ENCODE measurements around the gene SLC1A5. TPM values are rescaled to one million over a fixed set of nuclear protein-coding genes. Genes with fewer than 3 reads are reported as not detected.

Gene SLC1A5
- total RNA-seq, 1 experiment from 2014 or later, result 284 TPM

DNA sequence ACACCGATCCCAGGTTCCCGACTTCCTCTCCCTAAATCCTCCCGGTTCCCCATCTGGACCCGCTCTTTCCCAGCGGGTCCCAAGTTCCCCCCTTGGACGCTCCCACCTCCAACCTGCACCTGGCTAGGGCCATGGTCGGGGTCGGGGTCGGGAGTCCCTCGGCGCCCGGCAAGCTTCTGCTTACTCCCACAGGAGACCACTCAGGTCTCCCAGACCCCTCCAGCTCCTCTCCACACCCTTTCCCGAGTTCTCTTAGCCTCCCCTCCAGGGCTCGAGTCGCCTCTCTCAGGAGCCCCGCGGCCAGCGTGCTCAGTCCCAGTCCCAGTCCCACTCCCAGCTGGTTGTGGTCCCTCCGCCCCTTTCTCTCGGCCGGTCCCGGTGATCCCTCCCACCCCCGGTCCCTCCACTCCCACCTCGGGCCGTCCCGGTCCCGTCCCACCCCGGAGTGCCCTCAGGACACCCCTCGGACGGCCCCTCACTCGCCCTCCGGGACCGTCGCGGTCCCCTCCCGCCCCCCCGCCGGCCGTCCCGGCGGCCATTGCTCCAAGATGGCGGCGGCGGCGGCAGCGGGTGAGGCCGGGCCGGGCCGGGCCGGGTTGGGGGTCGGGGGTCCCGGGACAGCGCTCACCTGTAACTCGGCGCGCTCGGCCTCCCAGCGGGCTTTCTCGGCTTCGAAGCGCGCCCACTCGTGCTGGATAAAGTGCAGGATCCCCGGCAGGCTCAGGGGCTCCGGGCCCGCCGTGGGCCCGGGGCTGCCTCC, 42.7 kb downstream of the SLC1A5 start, which contains the start of gene FKRP:
Gene FKRP, plus strand, starts transcription at position 537 of the 760 bp plus-strand sequence. CDS start 9,394 bp downstream, outside the sequence.
- H2AFZ ChIP-seq (ENCODE audit: low read depth, low read length, poor library complexity, severe bottlenecking), result no peak within 1 kb of the TSS
- peak within 1 kb of the TSS; percentile 98 for H3K9ac ChIP-seq (ENCODE audit: low read length)
- no peaks in the 10 kb centered on the region for H3K27me3 ChIP-seq (ENCODE audit: insufficient read depth, low read length)
- TF ChIP-seq YY1 (IDR thresholded peaks at IDR 0.05; ENCODE audit: extremely low read depth, insufficient replicate concordance, low read depth, low read length), result peak; percentile 96
- peak; percentile 58 for TF ChIP-seq POLR2AphosphoS5 (IDR thresholded peaks at IDR 0.05; ENCODE audit: low read depth, low read length)
- peak; percentile 96; the same call in 1 of the 2 replicates for TF ChIP-seq ZFX (IDR thresholded peaks at IDR 0.05)
- no peak for TF ChIP-seq ZNF274 (IDR thresholded peaks at IDR 0.05; ENCODE audit: low read depth, low read length)
- ATAC-seq (peak; percentile 62), DNase-seq (ENCODE audit: low read depth, low spot score) (no peak)
- RAD21 ChIA-PET (ENCODE audit: low non-redundant PET in 1 of 2, low total read pairs in 2 of 2, uncharacterized antibody in 2 of 2, unreplicated experiment in 2 of 2), result interaction anchor here in 1 of 2 experiments (0.7 kb wide), 1 partner anchor 682 kb away, joined by 3 read pairs; no protein-coding TSS in a partner anchor
- intact Hi-C loops (cut with micrococcal nuclease), result loop anchor here (2.0 kb wide), 1 partner anchor 217 kb away; no protein-coding TSS in a partner anchor
- H3K27ac ChIP-seq (ENCODE audit: low read depth, low read length), result peak within 1 kb of the TSS; percentile 95
- peaks cover 7% of the 10 kb centered on the region; the same call in 1 of the 2 replicates for H4K20me1 ChIP-seq (ENCODE audit: insufficient read depth)
- peaks cover 5 to 20% of the 10 kb centered on the region in 2 experiments for H3K4me1 ChIP-seq (ENCODE audit: control insufficient read depth in 1 of 2, insufficient read depth in 2 of 2, low read length in 2 of 2)
- peaks cover 4 to 10% of the 10 kb centered on the region in 2 experiments; a peak in 2 of 4 replicates for H3K36me3 ChIP-seq (ENCODE audit: control insufficient read depth in 1 of 2, insufficient read depth in 2 of 2, low read length in 2 of 2)
- CTCF ChIA-PET, result interaction anchor here (1.0 kb wide), 1 partner anchor 8 kb away, joined by 3 read pairs; no protein-coding TSS in a partner anchor
- no peaks in the 10 kb centered on the region for H3K9me3 ChIP-seq (ENCODE audit: control insufficient read depth in 1 of 2, insufficient read depth in 1 of 2, low read depth in 1 of 2, low read length in 2 of 2)
- H3K9me2 ChIP-seq (ENCODE audit: insufficient read depth), result no peaks in the 10 kb centered on the region
- peak within 1 kb of the TSS; percentile 98 for H3K4me2 ChIP-seq (ENCODE audit: low read length)
- peak within 1 kb of the TSS; percentile 98 to 99 for H3K4me3 ChIP-seq (replicated peaks in 1 of 2; ENCODE audit: low read depth in 1 of 2, low read length in 2 of 2)
- POLR2A ChIA-PET, result interaction anchor here (0.7 to 1.7 kb wide), 2 partner anchors 19 to 28 kb away, joined by 3 to 4 read pairs; no protein-coding TSS in a partner anchor
- peaks cover 54% of the 10 kb centered on the region for H3K79me2 ChIP-seq (ENCODE audit: insufficient read depth, low read length)
- BruUV-seq (replicated peaks), result no TSS peak

DNA sequence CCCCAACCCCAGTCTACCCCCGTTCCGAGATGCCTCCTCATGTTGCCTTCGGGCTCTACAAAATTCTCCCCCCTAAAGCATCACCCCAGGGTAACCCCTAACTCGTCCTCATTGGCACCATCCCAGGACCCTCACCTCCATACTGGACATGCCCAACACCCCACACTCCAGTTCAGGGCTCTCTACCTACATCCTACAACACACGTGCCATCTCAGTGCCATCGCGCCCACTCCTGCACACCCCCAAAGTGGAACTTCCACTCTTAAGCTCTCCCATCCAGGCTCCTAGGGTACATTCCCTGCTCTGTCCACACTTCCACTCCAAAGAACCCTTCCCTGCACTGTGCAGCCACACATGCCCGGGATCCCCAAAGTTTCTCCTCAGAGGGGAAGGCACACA, 43.4 kb downstream of the SLC1A5 start:
- no peak overlapping the region for H2AFZ ChIP-seq (ENCODE audit: low read depth, low read length, poor library complexity, severe bottlenecking)
- H3K79me2 ChIP-seq (ENCODE audit: insufficient read depth, low read length), result peaks cover 60% of the 10 kb centered on the region
- ChIA-PET RAD21 (ENCODE audit: low non-redundant PET in 1 of 2, low total read pairs in 2 of 2, uncharacterized antibody in 2 of 2, unreplicated experiment in 2 of 2) (no interaction called here), CTCF (interaction anchor here (1.0 to 1.2 kb wide), 3 partner anchors 9 to 83 kb away, joined by 3 read pairs; no protein-coding TSS in a partner anchor), POLR2A (interaction anchor here (0.7 to 1.7 kb wide), 2 partner anchors 20 to 27 kb away, joined by 3 to 4 read pairs; no protein-coding TSS in a partner anchor)
- no TSS peak for BruUV-seq (replicated peaks)
- intact Hi-C loops (cut with micrococcal nuclease), result no loop called here
- peak overlapping the region; percentile 98 for H3K4me2 ChIP-seq (ENCODE audit: low read length)
- H4K20me1 ChIP-seq (ENCODE audit: insufficient read depth), result peaks cover 7% of the 10 kb centered on the region; the same call in 1 of the 2 replicates
- no peaks in the 10 kb centered on the region for H3K27me3 ChIP-seq (ENCODE audit: insufficient read depth, low read length)
- ATAC-seq, result no peak
- peak overlapping the region; percentile 98 for H3K9ac ChIP-seq (ENCODE audit: low read length)
- no peak for DNase-seq (ENCODE audit: low read depth, low spot score)
- TF ChIP-seq, protein P1, sequence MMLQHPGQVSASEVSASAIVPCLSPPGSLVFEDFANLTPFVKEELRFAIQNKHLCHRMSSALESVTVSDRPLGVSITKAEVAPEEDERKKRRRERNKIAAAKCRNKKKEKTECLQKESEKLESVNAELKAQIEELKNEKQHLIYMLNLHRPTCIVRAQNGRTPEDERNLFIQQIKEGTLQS (IDR thresholded peaks at IDR 0.05), result no peak
- TF ChIP-seq SRF (IDR thresholded peaks at IDR 0.05; ENCODE audit: low read depth) (no peak), SIN3A (IDR thresholded peaks at IDR 0.05; ENCODE audit: low read depth) (no peak), EZH2phosphoT487 (IDR thresholded peaks at IDR 0.05; ENCODE audit: borderline replicate concordance) (no peak), POLR2A (IDR thresholded peaks at IDR 0.05; ENCODE audit: borderline replicate concordance, extremely low read depth, insufficient read depth, insufficient read length) (no peak), RAD21 (IDR thresholded peaks at IDR 0.05; ENCODE audit: low read depth) (no peak), EGR1 (IDR thresholded peaks at IDR 0.05; ENCODE audit: low read depth) (no peak), CBX3 (IDR thresholded peaks at IDR 0.05; ENCODE audit: low read depth) (no peak), EZH2 (IDR thresholded peaks at IDR 0.05) (no peak), ZFX (IDR thresholded peaks at IDR 0.05) (no peak), CEBPB (IDR thresholded peaks at IDR 0.05; ENCODE audit: low read depth) (no peak), ELF1 (IDR thresholded peaks at IDR 0.05; ENCODE audit: borderline replicate concordance, low read depth) (no peak), POLR2AphosphoS5 (IDR thresholded peaks at IDR 0.05; ENCODE audit: low read depth, low read length) (no peak)
- TF ChIP-seq, protein P2, sequence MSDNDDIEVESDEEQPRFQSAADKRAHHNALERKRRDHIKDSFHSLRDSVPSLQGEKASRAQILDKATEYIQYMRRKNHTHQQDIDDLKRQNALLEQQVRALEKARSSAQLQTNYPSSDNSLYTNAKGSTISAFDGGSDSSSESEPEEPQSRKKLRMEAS (IDR thresholded peaks at IDR 0.05), result no peak
- H3K9me2 ChIP-seq (ENCODE audit: insufficient read depth), result no peaks in the 10 kb centered on the region
- H3K9me3 ChIP-seq (ENCODE audit: control insufficient read depth in 1 of 2, insufficient read depth in 1 of 2, low read depth in 1 of 2, low read length in 2 of 2), result no peaks in the 10 kb centered on the region
- peak overlapping the region; percentile 98 to 99 for H3K4me3 ChIP-seq (replicated peaks in 1 of 2; ENCODE audit: low read depth in 1 of 2, low read length in 2 of 2)
- peaks cover 5 to 20% of the 10 kb centered on the region in 2 experiments for H3K4me1 ChIP-seq (ENCODE audit: control insufficient read depth in 1 of 2, insufficient read depth in 2 of 2, low read length in 2 of 2)
- H3K27ac ChIP-seq (ENCODE audit: low read depth, low read length), result peak overlapping the region; percentile 95
- H3K36me3 ChIP-seq (ENCODE audit: control insufficient read depth in 1 of 2, insufficient read depth in 2 of 2, low read length in 2 of 2), result peaks cover 4 to 10% of the 10 kb centered on the region in 2 experiments; a peak in 2 of 4 replicates

All from HCT116 (cell line).